ENCODE measurements around the gene MTO1.

The MTO1 gene, protein sequence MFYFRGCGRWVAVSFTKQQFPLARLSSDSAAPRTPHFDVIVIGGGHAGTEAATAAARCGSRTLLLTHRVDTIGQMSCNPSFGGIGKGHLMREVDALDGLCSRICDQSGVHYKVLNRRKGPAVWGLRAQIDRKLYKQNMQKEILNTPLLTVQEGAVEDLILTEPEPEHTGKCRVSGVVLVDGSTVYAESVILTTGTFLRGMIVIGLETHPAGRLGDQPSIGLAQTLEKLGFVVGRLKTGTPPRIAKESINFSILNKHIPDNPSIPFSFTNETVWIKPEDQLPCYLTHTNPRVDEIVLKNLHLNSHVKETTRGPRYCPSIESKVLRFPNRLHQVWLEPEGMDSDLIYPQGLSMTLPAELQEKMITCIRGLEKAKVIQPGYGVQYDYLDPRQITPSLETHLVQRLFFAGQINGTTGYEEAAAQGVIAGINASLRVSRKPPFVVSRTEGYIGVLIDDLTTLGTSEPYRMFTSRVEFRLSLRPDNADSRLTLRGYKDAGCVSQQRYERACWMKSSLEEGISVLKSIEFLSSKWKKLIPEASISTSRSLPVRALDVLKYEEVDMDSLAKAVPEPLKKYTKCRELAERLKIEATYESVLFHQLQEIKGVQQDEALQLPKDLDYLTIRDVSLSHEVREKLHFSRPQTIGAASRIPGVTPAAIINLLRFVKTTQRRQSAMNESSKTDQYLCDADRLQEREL

DNA sequence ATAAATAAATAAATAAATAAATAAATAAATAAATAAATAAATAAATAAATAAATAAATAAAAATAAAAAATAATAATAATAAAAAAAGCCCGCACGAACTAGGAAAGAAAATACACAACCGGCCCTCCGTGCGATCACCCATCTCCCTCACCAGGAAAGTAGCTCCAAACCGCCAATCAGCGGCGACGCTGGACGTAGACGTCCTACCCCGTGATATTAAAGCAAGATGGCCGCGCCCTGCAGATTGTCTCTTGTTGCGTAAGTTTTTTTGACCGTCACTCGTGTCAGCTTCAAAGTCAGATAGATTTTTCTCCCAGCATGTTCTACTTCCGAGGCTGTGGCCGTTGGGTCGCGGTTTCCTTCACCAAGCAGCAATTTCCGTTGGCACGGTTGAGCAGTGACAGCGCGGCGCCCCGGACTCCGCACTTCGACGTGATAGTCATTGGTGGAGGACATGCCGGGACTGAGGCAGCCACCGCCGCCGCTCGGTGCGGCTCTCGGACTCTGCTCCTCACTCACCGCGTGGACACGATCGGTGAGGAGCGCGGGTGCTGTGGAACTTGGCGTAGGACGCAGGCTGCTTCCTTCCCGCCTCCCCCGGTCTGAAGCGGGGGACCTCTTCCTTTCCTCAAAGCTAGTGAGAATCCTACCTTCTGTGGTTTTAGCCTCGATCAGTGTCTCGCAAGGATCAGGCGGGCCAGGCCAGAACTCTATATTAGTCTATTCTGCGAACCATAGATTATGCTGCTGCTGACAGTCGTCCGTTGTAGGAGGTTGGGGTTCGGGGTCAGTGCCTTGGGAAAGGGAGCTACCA lies at the start of gene MTO1:
Gene MTO1, plus strand, starts transcription at position 201 of the 814 bp plus-strand sequence. Its CDS starts 118 bp downstream, at position 319.
- Histone ChIP-seq H3K4me1 (ENCODE audit: low read length) (peaks cover 10% of the 10 kb centered on the region), H3K27ac (ENCODE audit: low read length) (peak within 1 kb of the TSS; percentile 80), H4K20me1 (ENCODE audit: insufficient read depth, low read length) (no peaks in the 10 kb centered on the region), H3K36me3 (replicated peaks; ENCODE audit: low read depth, low read length) (peaks cover 16% of the 10 kb centered on the region), H3K9ac (ENCODE audit: low read length) (peak within 1 kb of the TSS; percentile 86), H3K4me3 (ENCODE audit: low read length) (peak within 1 kb of the TSS; percentile 96), H3K79me2 (ENCODE audit: low read length) (peaks cover 46% of the 10 kb centered on the region), H3K4me2 (ENCODE audit: low read length) (peak within 1 kb of the TSS; percentile 78), H3K27me3 (ENCODE audit: low read depth, low read length) (no peaks in the 10 kb centered on the region), H2AFZ (ENCODE audit: low read depth, low read length) (peak within 1 kb of the TSS; percentile 63), H3K9me3 (ENCODE audit: insufficient read depth, low read length) (no peaks in the 10 kb centered on the region)
- TF ChIP-seq, protein P1, sequence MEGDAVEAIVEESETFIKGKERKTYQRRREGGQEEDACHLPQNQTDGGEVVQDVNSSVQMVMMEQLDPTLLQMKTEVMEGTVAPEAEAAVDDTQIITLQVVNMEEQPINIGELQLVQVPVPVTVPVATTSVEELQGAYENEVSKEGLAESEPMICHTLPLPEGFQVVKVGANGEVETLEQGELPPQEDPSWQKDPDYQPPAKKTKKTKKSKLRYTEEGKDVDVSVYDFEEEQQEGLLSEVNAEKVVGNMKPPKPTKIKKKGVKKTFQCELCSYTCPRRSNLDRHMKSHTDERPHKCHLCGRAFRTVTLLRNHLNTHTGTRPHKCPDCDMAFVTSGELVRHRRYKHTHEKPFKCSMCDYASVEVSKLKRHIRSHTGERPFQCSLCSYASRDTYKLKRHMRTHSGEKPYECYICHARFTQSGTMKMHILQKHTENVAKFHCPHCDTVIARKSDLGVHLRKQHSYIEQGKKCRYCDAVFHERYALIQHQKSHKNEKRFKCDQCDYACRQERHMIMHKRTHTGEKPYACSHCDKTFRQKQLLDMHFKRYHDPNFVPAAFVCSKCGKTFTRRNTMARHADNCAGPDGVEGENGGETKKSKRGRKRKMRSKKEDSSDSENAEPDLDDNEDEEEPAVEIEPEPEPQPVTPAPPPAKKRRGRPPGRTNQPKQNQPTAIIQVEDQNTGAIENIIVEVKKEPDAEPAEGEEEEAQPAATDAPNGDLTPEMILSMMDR (IDR thresholded peaks at IDR 0.05; ENCODE audit: low read depth, low read length) = no peak
- no peak for TF ChIP-seq EZH2phosphoT487 (IDR thresholded peaks at IDR 0.05; ENCODE audit: low read depth)

GRCh38 chr6:73413102-73413501 lies 48.4 kb upstream of the MTO1 start:
- H3K79me2 ChIP-seq (ENCODE audit: low read length) = no peaks in the 10 kb centered on the region
- no peaks in the 10 kb centered on the region for H3K27me3 ChIP-seq (ENCODE audit: low read depth, low read length)
- no peaks in the 10 kb centered on the region for H3K9me3 ChIP-seq (ENCODE audit: insufficient read depth, low read length)
- no peak overlapping the region for H3K4me3 ChIP-seq (ENCODE audit: low read length)
- no peak overlapping the region for H2AFZ ChIP-seq (ENCODE audit: low read depth, low read length)
- no peaks in the 10 kb centered on the region for H4K20me1 ChIP-seq (ENCODE audit: insufficient read depth, low read length)
- no peak overlapping the region for H3K27ac ChIP-seq (ENCODE audit: low read length)
- no peak overlapping the region for H3K4me2 ChIP-seq (ENCODE audit: low read length)
- H3K9ac ChIP-seq (ENCODE audit: low read length) = no peak overlapping the region
- H3K36me3 ChIP-seq (replicated peaks; ENCODE audit: low read depth, low read length) = no peaks in the 10 kb centered on the region
- H3K4me1 ChIP-seq (ENCODE audit: low read length) = peaks cover 8% of the 10 kb centered on the region
- TF ChIP-seq, protein P1 (IDR thresholded peaks at IDR 0.05; ENCODE audit: low read depth, low read length) = no peak
- TF ChIP-seq EZH2phosphoT487 (IDR thresholded peaks at IDR 0.05; ENCODE audit: low read depth) = no peak

DNA sequence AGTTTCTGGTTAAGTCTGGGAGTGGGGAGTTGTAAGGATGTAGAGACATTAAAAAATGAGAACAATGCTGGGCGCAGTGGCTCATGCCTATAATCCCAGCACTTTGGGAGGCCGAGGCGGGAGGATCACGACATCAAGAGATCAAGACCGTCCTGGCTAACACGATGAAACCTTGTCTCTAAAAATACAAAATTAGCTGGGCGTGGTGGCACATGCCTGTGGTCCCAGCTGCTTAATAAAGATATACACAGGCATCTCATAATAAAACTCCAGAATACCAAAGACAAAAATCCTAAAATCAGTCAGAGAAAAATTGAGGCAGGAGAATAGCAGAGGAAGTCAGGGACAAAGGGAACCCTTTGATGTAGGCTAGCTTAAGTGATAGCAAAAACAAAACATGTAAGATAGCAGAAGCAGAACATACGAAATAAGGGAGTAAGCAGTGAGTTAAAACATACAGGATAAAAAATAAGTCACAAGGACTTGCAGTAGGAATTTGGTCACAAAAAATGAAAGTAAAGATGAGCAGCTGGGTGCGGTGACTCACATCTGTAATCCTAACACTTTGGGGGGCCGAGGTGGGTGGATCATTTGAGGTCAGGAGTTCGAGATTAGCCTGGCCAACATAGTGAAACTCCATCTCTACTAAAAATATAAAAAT lies 43.3 kb upstream of the MTO1 start:
- Histone ChIP-seq H2AFZ (ENCODE audit: low read depth, low read length) (peak overlapping the region; percentile 23; the same call in 1 of the 2 replicates), H3K27ac (ENCODE audit: low read length) (no peak overlapping the region), H3K9ac (ENCODE audit: low read length) (no peak overlapping the region), H3K27me3 (ENCODE audit: low read depth, low read length) (no peaks in the 10 kb centered on the region), H3K4me1 (ENCODE audit: low read length) (no peaks in the 10 kb centered on the region), H3K79me2 (ENCODE audit: low read length) (no peaks in the 10 kb centered on the region), H3K4me3 (ENCODE audit: low read length) (no peak overlapping the region), H3K36me3 (replicated peaks; ENCODE audit: low read depth, low read length) (no peaks in the 10 kb centered on the region), H3K4me2 (ENCODE audit: low read length) (no peak overlapping the region), H4K20me1 (ENCODE audit: insufficient read depth, low read length) (no peaks in the 10 kb centered on the region), H3K9me3 (ENCODE audit: insufficient read depth, low read length) (no peaks in the 10 kb centered on the region)
- no peak for TF ChIP-seq EZH2phosphoT487 (IDR thresholded peaks at IDR 0.05; ENCODE audit: low read depth)
- TF ChIP-seq, protein P1 (IDR thresholded peaks at IDR 0.05; ENCODE audit: low read depth, low read length) = no peak
